22Rv1 (cell line): ENCODE results near the gene MAP3K20.

ENCODE experiments used
- H3K27ac ChIP-seq: fragments of 450-650 bp; 2 replicates; pipeline ENCODE4 v1.5.1; 2017
- CTCF ChIP-seq: fragments of 450-650 bp; IDR thresholded peaks from 2 replicates; pipeline ENCODE4 v1.5.1; 2017; ENCODE audit warnings: mild to moderate bottlenecking
- ZFX ChIP-seq: fragments of 450-650 bp; IDR thresholded peaks from 2 replicates; pipeline ENCODE4 v1.6.1; 2017; ENCODE audit warnings: antibody characterized with exemption, borderline replicate concordance

MAP3K20 gene

GRCh38 chr2:173079141-173079540 is 3.5 kb downstream of the MAP3K20 start:
- no peak for TF ChIP-seq CTCF
- TF ChIP-seq ZFX = no peak
- no peak overlapping the region for H3K27ac ChIP-seq

GRCh38 chr2:173079973-173080860 is 4.6 kb downstream of the MAP3K20 start:
- H3K27ac ChIP-seq = no peak overlapping the region
- TF ChIP-seq ZFX (no peak), CTCF (no peak)

GRCh38 chr2:173086518-173087213 is 11.0 kb downstream of the MAP3K20 start:
- TF ChIP-seq CTCF (no peak), ZFX (no peak)
- H3K27ac ChIP-seq = no peak overlapping the region

GRCh38 chr2:173087214-173087581 is 11.6 kb downstream of the MAP3K20 start:
- H3K27ac ChIP-seq = no peak overlapping the region
- TF ChIP-seq CTCF (no peak), ZFX (no peak)

- no peak overlapping the region for H3K27ac ChIP-seq
- TF ChIP-seq ZFX (no peak), CTCF (no peak)
Observed at GRCh38 chr2:173087793-173088496, 12.3 kb downstream of the MAP3K20 start.

- H3K27ac ChIP-seq = no peak overlapping the region
- TF ChIP-seq CTCF (no peak), ZFX (no peak)
Observed at GRCh38 chr2:173090276-173090877, 14.7 kb downstream of the MAP3K20 start.
